SJCRH30 (cell line): ENCODE data around the gene KDM6A. TPM values are rescaled to one million over a fixed set of nuclear protein-coding genes. Genes with fewer than 3 reads are reported as not detected.
"Not testable (repeated sequence)": the region's sequence is repeated elsewhere in the genome, so short reads cannot be mapped to it uniquely, and the experiment has no call there.

Experiments
- DNase-seq, 2 experiments: peaks; one replicate each; pipeline ENCODE4 v3.0.0-alpha.2; 2015 to 2020
- H3K27ac ChIP-seq: fragments of 250-450 bp; sonication (Bioruptor Pico); 2 replicates; pipeline ENCODE4 v1.5.1; 2020; ENCODE audit warnings: mild to moderate bottlenecking, moderate library complexity
- H3K27me3 ChIP-seq: fragments of 250-450 bp; sonication (Bioruptor Pico); 2 replicates; pipeline ENCODE4 v1.5.1; 2020; ENCODE audit warnings: mild to moderate bottlenecking, moderate library complexity
- H3K36me3 ChIP-seq: fragments of 250-450 bp; sonication (Bioruptor Pico); 2 replicates; pipeline ENCODE4 v1.5.1; 2020; ENCODE audit warnings: mild to moderate bottlenecking, moderate library complexity
- H3K4me1 ChIP-seq: fragments of 250-450 bp; sonication (Bioruptor Pico); 2 replicates; pipeline ENCODE4 v1.5.1; 2020; ENCODE audit warnings: mild to moderate bottlenecking, moderate library complexity
- H3K4me3 ChIP-seq: fragments of 250-450 bp; sonication (Bioruptor Pico); 2 replicates; pipeline ENCODE4 v1.5.1; 2020; ENCODE audit warnings: mild to moderate bottlenecking, moderate library complexity
- H3K9me3 ChIP-seq: fragments of 250-450 bp; sonication (Bioruptor Pico); replicated peaks from 2 replicates; pipeline ENCODE4 v1.5.1; 2020; ENCODE audit warnings: mild to moderate bottlenecking, moderate library complexity
- total RNA-seq: library from RNA; depleted of rRNA; stranded (reverse); fragments of >200 nt; shearing (Covaris generic); gene quantifications from 2 replicates; pipeline ENCODE4 v1.2.3, GENCODE V29; 2014

Gene KDM6A
- total RNA-seq, 1 experiment from 2014 or later, result 21.5 TPM

GRCh38 chrX:45011597-45011996 is 138.6 kb downstream of the KDM6A start:
- Histone ChIP-seq H3K9me3 (no peaks in the 10 kb centered on the region), H3K27ac (no peak overlapping the region), H3K36me3 (no peaks in the 10 kb centered on the region), H3K4me3 (no peak overlapping the region), H3K27me3 (no peaks in the 10 kb centered on the region), H3K4me1 (no peaks in the 10 kb centered on the region)
- DNase-seq, result no peak

GRCh38 chrX:45017946-45018345 is 145.0 kb downstream of the KDM6A start:
- H3K9me3 ChIP-seq, result no peaks in the 10 kb centered on the region
- no peak overlapping the region for H3K27ac ChIP-seq
- H3K36me3 ChIP-seq, result no peaks in the 10 kb centered on the region
- no peak for DNase-seq
- no peak overlapping the region for H3K4me3 ChIP-seq
- no peaks in the 10 kb centered on the region for H3K4me1 ChIP-seq
- no peaks in the 10 kb centered on the region for H3K27me3 ChIP-seq

GRCh38 chrX:45022150-45022549 is 149.2 kb downstream of the KDM6A start:
- no peak for DNase-seq
- Histone ChIP-seq H3K4me1 (no peaks in the 10 kb centered on the region), H3K9me3 (no peaks in the 10 kb centered on the region), H3K27ac (no peak overlapping the region), H3K27me3 (no peaks in the 10 kb centered on the region), H3K4me3 (no peak overlapping the region), H3K36me3 (no peaks in the 10 kb centered on the region)

GRCh38 chrX:45024501-45024900 is 151.5 kb downstream of the KDM6A start:
- Histone ChIP-seq H3K27ac (no peak overlapping the region), H3K4me1 (no peaks in the 10 kb centered on the region), H3K9me3 (no peaks in the 10 kb centered on the region), H3K36me3 (no peaks in the 10 kb centered on the region), H3K27me3 (no peaks in the 10 kb centered on the region), H3K4me3 (no peak overlapping the region)
- DNase-seq, result no peak

- Histone ChIP-seq H3K4me3 (no peak overlapping the region), H3K27ac (no peak overlapping the region), H3K9me3 (no peaks in the 10 kb centered on the region), H3K36me3 (no peaks in the 10 kb centered on the region), H3K27me3 (no peaks in the 10 kb centered on the region), H3K4me1 (no peaks in the 10 kb centered on the region)
- DNase-seq, result no peak
These were observed 153.0 kb downstream of the KDM6A start for GRCh38 chrX:45026036-45026435.

GRCh38 chrX:45031830-45032378 is 158.9 kb downstream of the KDM6A start:
- Histone ChIP-seq H3K27ac (no peak overlapping the region), H3K9me3 (no peaks in the 10 kb centered on the region), H3K27me3 (no peaks in the 10 kb centered on the region), H3K4me1 (no peaks in the 10 kb centered on the region), H3K36me3 (no peaks in the 10 kb centered on the region), H3K4me3 (no peak overlapping the region)
- no peak for DNase-seq

GRCh38 chrX:45035071-45035470 is 162.1 kb downstream of the KDM6A start:
- no peak overlapping the region for H3K27ac ChIP-seq
- no peaks in the 10 kb centered on the region for H3K36me3 ChIP-seq
- H3K27me3 ChIP-seq, result no peaks in the 10 kb centered on the region
- no peaks in the 10 kb centered on the region for H3K4me1 ChIP-seq
- DNase-seq, result no peak
- no peak overlapping the region for H3K4me3 ChIP-seq
- no peaks in the 10 kb centered on the region for H3K9me3 ChIP-seq

GRCh38 chrX:45036161-45036560 is 163.2 kb downstream of the KDM6A start:
- Histone ChIP-seq H3K27ac (no peak overlapping the region), H3K9me3 (no peaks in the 10 kb centered on the region), H3K4me1 (no peaks in the 10 kb centered on the region), H3K36me3 (no peaks in the 10 kb centered on the region), H3K4me3 (no peak overlapping the region), H3K27me3 (no peaks in the 10 kb centered on the region)
- DNase-seq, result no peak

- not testable (repeated sequence) for H3K36me3 ChIP-seq
These were observed 167.1 kb downstream of the KDM6A start for GRCh38 chrX:45040137-45040536.

GRCh38 chrX:45046417-45046816 is 173.4 kb downstream of the KDM6A start:
- H3K27ac ChIP-seq, result no peak overlapping the region
- DNase-seq, result no peak

More at GRCh38 chrX:45040137-45040536, 167.1 kb downstream of the KDM6A start:
- not testable (repeated sequence) for H3K27ac ChIP-seq, H3K4me1 ChIP-seq, DNase-seq, H3K4me3 ChIP-seq, H3K9me3 ChIP-seq, H3K27me3 ChIP-seq

GRCh38 chrX:45050558-45050957 is 177.6 kb downstream of the KDM6A start:
- DNase-seq, result no peak

More at GRCh38 chrX:45046417-45046816, 173.4 kb downstream of the KDM6A start:
- H3K9me3 ChIP-seq, result no peaks in the 10 kb centered on the region
- H3K36me3 ChIP-seq, result no peaks in the 10 kb centered on the region
- H3K4me3 ChIP-seq, result no peak overlapping the region
- no peaks in the 10 kb centered on the region for H3K27me3 ChIP-seq
- no peaks in the 10 kb centered on the region for H3K4me1 ChIP-seq

GRCh38 chrX:45056428-45057145 is 183.6 kb downstream of the KDM6A start:
- Histone ChIP-seq H3K36me3 (no peaks in the 10 kb centered on the region), H3K27ac (no peak overlapping the region), H3K9me3 (no peaks in the 10 kb centered on the region), H3K27me3 (no peaks in the 10 kb centered on the region), H3K4me3 (no peak overlapping the region), H3K4me1 (no peaks in the 10 kb centered on the region)
- no peak for DNase-seq

More at GRCh38 chrX:45050558-45050957, 177.6 kb downstream of the KDM6A start:
- Histone ChIP-seq H3K9me3 (no peaks in the 10 kb centered on the region), H3K4me3 (no peak overlapping the region), H3K27me3 (no peaks in the 10 kb centered on the region), H3K27ac (no peak overlapping the region), H3K36me3 (no peaks in the 10 kb centered on the region), H3K4me1 (no peaks in the 10 kb centered on the region)

- H3K4me3 ChIP-seq, H3K4me1 ChIP-seq, H3K27ac ChIP-seq, H3K36me3 ChIP-seq, H3K9me3 ChIP-seq, DNase-seq, H3K27me3 ChIP-seq: not testable (repeated sequence)
These were observed 186.9 kb downstream of the KDM6A start for GRCh38 chrX:45059906-45060305.

- no peak for DNase-seq
- no peaks in the 10 kb centered on the region for H3K4me1 ChIP-seq
- H3K4me3 ChIP-seq, result no peak overlapping the region
- H3K9me3 ChIP-seq, result no peaks in the 10 kb centered on the region
- H3K27ac ChIP-seq, result no peak overlapping the region
- H3K36me3 ChIP-seq, result no peaks in the 10 kb centered on the region; the same call in 1 of the 2 replicates
- H3K27me3 ChIP-seq, result no peaks in the 10 kb centered on the region
These were observed 190.5 kb downstream of the KDM6A start for GRCh38 chrX:45063319-45064095.

GRCh38 chrX:45068569-45068968 is 195.6 kb downstream of the KDM6A start:
- Histone ChIP-seq H3K27me3 (no peaks in the 10 kb centered on the region), H3K36me3 (0 out of 2 replicates have a peak, but pooled peaks cover 3% of the 10 kb centered on the region)
- no peak for DNase-seq

More at GRCh38 chrX:45068569-45068968, 195.6 kb downstream of the KDM6A start:
- H3K9me3 ChIP-seq, result no peaks in the 10 kb centered on the region
- no peak overlapping the region for H3K4me3 ChIP-seq
- no peaks in the 10 kb centered on the region for H3K4me1 ChIP-seq
- H3K27ac ChIP-seq, result no peak overlapping the region
